GM12878 (cell line): Measurements from ENCODE around the gene RYK. TPM values are rescaled to one million over a fixed set of nuclear protein-coding genes. Genes with fewer than 3 reads are reported as not detected.

Source experiments
- ATAC-seq: fragments of 200-7000 bp; cut with Tn5 transposase; 3 replicates; pipeline ENCODE4 v1.9.1; 2020; ENCODE audit warnings: mild to moderate bottlenecking, moderate library complexity
- BruUV-seq: library from RNA; stranded (reverse); fragments of 400-500 nt; replicated peaks from 2 replicates; lab custom pipeline; 2021; lab: Mats Ljungman, UMichigan
- CTCF ChIA-PET: fragments of 300-600 bp; sonication (Branson Sonifier 250); formaldehyde crosslinking; extraction: SDS; loops from one replicate; lab custom pipeline; 2021; ENCODE audit warnings: inconsistent platforms; lab: Yijun Ruan, JAX
- POLR2A ChIA-PET: fragments of 350-600 bp; formaldehyde crosslinking; extraction: SDS; loops from one replicate; lab custom pipeline; 2021; ENCODE audit warnings: inconsistent platforms; lab: Charles Lee
- RAD21 ChIA-PET: fragments of 300-600 bp; sonication (Branson Sonifier 250); formaldehyde crosslinking; loops from one replicate; lab custom pipeline; 2023; ENCODE audit warnings: antibody characterized with exemption; ENCODE audit not compliant: unreplicated experiment; lab: Charles Lee
- SMC1A ChIA-PET: fragments of 300-600 bp; sonication (Branson Sonifier 250); formaldehyde crosslinking; loops from one replicate; lab custom pipeline; 2023; ENCODE audit not compliant: unreplicated experiment, uncharacterized antibody; lab: Charles Lee
- DNase-seq: peaks from one replicate; pipeline ENCODE4 v3.0.0-alpha.2; 2011; ENCODE audit warnings: low read depth, low spot score
- FAIRE-seq: peaks from 3 replicates; lab custom pipeline; 2011; peaks lifted over from hg19 to GRCh38; lab: Jason Lieb, UNC
- H2AFZ ChIP-seq: 2 replicates; pipeline ENCODE4 v1.6.0; 2011; ENCODE audit warnings: low read depth, low read length, control low read depth; ENCODE audit not compliant: control insufficient read depth
- H3K27ac ChIP-seq: 2 replicates; pipeline ENCODE4 v1.5.1; 2011; ENCODE audit warnings: control low read depth; ENCODE audit not compliant: control insufficient read depth, insufficient read depth
- H3K27me3 ChIP-seq, 2 experiments: replicated peaks in 1 of 2; 2 replicates each; pipeline versions ENCODE4 v1.6.0 to v1.6.1; 2011; ENCODE audit warnings: low read length in 1 of 2; ENCODE audit not compliant: control insufficient read depth in 2 of 2, insufficient read depth in 2 of 2
- H3K36me3 ChIP-seq, 2 experiments: 2 replicates each; pipeline ENCODE4 v1.5.1; 2011; ENCODE audit warnings: low read length in 1 of 2; ENCODE audit not compliant: control insufficient read depth in 2 of 2, insufficient read depth in 2 of 2
- H3K4me1 ChIP-seq: 2 replicates; pipeline ENCODE4 v1.6.1; 2011; ENCODE audit warnings: mild to moderate bottlenecking, low read length, moderate library complexity, mixed read lengths; ENCODE audit not compliant: control insufficient read depth, insufficient read depth
- H3K4me2 ChIP-seq: 2 replicates; pipeline ENCODE4 v1.6.0; 2011; ENCODE audit warnings: control low read depth; ENCODE audit not compliant: control insufficient read depth, insufficient read depth
- H3K4me3 ChIP-seq: fragments of 200-600 bp; sonication (generic); 2 replicates; pipeline ENCODE4 v1.5.1; 2016
- H3K79me2 ChIP-seq: 2 replicates; pipeline ENCODE4 v1.6.0; 2011; ENCODE audit warnings: low read length; ENCODE audit not compliant: control insufficient read depth, insufficient read depth
- H3K9ac ChIP-seq: 2 replicates; pipeline ENCODE4 v1.8.0; 2011; ENCODE audit warnings: low read length, control low read depth, mixed read lengths; ENCODE audit not compliant: control insufficient read depth, insufficient read depth
- H3K9me3 ChIP-seq: replicated peaks from 3 replicates; pipeline ENCODE4 v1.5.1; 2011; ENCODE audit warnings: mild to moderate bottlenecking, low read length; ENCODE audit not compliant: control insufficient read depth, insufficient read depth
- H4K20me1 ChIP-seq: 2 replicates; pipeline ENCODE4 v1.6.0; 2011; ENCODE audit not compliant: control insufficient read depth, insufficient read depth
- ATF7 ChIP-seq: fragments of 450-650 bp; IDR thresholded peaks from 2 replicates; pipeline ENCODE4 v1.6.1; 2016; ENCODE audit warnings: low read depth, mild to moderate bottlenecking
- NFIC ChIP-seq: IDR thresholded peaks from 2 replicates; pipeline ENCODE4 v1.6.1; 2012; ENCODE audit warnings: low read depth, mild to moderate bottlenecking, inconsistent platforms, low read length, moderate library complexity
- SIX5 ChIP-seq: IDR thresholded peaks from 2 replicates; pipeline ENCODE4 v1.6.1; 2011; ENCODE audit warnings: mild to moderate bottlenecking, low read depth, low read length, moderate library complexity; ENCODE audit not compliant: severe bottlenecking
- SMAD5 ChIP-seq: IDR thresholded peaks from 2 replicates; pipeline ENCODE4 v1.6.1; 2016; ENCODE audit warnings: antibody characterized with exemption, low read depth
- WRNIP1 ChIP-seq: IDR thresholded peaks from 2 replicates; pipeline ENCODE4 v1.6.1; 2011; ENCODE audit warnings: low read depth, low read length, improper control_type of control experiment, borderline replicate concordance
- ZNF592 ChIP-seq: fragments of 450-650 bp; IDR thresholded peaks from 2 replicates; pipeline ENCODE4 v1.6.1; 2017; ENCODE audit warnings: mild to moderate bottlenecking, moderate library complexity
- WGBS: methylation state at CpG from one replicate; pipeline ENCODE4 v1.1.6; 2016; ENCODE audit warnings: low lambda C conversion rate; ENCODE audit not compliant: insufficient replicate concordance, insufficient coverage; ENCODE audit errors: missing lambda C conversion rate; 5-methylcytosine and 5-hydroxymethylcytosine counted together
- in situ Hi-C: fragments of 300-500 bp; cut with MboI; formaldehyde crosslinking; loops from 9 replicates; pipeline ENCODE4 v1.14.3; 2018; ENCODE audit warnings: mixed read lengths
- intact Hi-C: fragments of 100-400 bp; cut with micrococcal nuclease; formaldehyde crosslinking; loops from one replicate; pipeline ENCODE4 v1.14.2; 2022; ENCODE audit not compliant: unreplicated experiment
- polyA plus RNA-seq, 11 experiments: library from polyadenylated mRNA; depleted of rRNA in 4 of 11; unstranded in 6 of 11; stranded (reverse) in 5 of 11; fragments of >200 nt; fragmentation: Nextera tagmentation in 4 of 11; fragmentation: Illumina TruSeq in 1 of 11; extraction: Ambion mirVana in 4 of 11; extraction: Trizol in 1 of 11; gene quantifications; 1 replicate in 1 of 11; 2 replicates in 10 of 11; pipeline versions ENCODE4 v1.2.1 to v1.2.3, GENCODE V29; 2011 to 2016; ENCODE audit warnings: inconsistent platforms in 2 of 11, missing spikeins in 2 of 11, low read depth in 1 of 11
- total RNA-seq, 4 experiments: library from RNA; depleted of rRNA in 3 of 4; stranded (reverse); fragments of >200 nt in 3 of 4; fragmentation: Illumina TruSeq in 1 of 4; extraction: Trizol in 1 of 4; gene quantifications; 2 replicates each; pipeline versions ENCODE4 v1.2.1 to v1.2.3, GENCODE V29; 2013 to 2021
- TF ChIP-seq, protein P1 (sequence below): IDR thresholded peaks from 2 replicates; pipeline ENCODE4 v1.6.1; 2012; ENCODE audit warnings: mild to moderate bottlenecking, low read depth, low read length

Gene RYK
- total and polyA plus RNA-seq, 10 of the 15 experiments (the other 5 are each of a cell fraction or from before 2014, with no cell fraction given): 2.0 to 25.1 (median 11.1) TPM

- no peak overlapping the region for H3K4me2 ChIP-seq
- no peak for FAIRE-seq
- no peaks in the 10 kb centered on the region; the same call in 1 of the 2 replicates for H4K20me1 ChIP-seq
- H3K4me3 ChIP-seq: no peak overlapping the region
- H3K4me1 ChIP-seq: no peaks in the 10 kb centered on the region
- H3K9ac ChIP-seq: no peak overlapping the region
- in situ Hi-C loops: no loop called here
- H3K9me3 ChIP-seq: no peaks in the 10 kb centered on the region
- H3K27ac ChIP-seq: no peak overlapping the region
- TF ChIP-seq SIX5 (no peak), ZNF592 (no peak), NFIC (no peak), WRNIP1 (no peak), SMAD5 (no peak), ATF7 (no peak)
- TF ChIP-seq, protein P1, sequence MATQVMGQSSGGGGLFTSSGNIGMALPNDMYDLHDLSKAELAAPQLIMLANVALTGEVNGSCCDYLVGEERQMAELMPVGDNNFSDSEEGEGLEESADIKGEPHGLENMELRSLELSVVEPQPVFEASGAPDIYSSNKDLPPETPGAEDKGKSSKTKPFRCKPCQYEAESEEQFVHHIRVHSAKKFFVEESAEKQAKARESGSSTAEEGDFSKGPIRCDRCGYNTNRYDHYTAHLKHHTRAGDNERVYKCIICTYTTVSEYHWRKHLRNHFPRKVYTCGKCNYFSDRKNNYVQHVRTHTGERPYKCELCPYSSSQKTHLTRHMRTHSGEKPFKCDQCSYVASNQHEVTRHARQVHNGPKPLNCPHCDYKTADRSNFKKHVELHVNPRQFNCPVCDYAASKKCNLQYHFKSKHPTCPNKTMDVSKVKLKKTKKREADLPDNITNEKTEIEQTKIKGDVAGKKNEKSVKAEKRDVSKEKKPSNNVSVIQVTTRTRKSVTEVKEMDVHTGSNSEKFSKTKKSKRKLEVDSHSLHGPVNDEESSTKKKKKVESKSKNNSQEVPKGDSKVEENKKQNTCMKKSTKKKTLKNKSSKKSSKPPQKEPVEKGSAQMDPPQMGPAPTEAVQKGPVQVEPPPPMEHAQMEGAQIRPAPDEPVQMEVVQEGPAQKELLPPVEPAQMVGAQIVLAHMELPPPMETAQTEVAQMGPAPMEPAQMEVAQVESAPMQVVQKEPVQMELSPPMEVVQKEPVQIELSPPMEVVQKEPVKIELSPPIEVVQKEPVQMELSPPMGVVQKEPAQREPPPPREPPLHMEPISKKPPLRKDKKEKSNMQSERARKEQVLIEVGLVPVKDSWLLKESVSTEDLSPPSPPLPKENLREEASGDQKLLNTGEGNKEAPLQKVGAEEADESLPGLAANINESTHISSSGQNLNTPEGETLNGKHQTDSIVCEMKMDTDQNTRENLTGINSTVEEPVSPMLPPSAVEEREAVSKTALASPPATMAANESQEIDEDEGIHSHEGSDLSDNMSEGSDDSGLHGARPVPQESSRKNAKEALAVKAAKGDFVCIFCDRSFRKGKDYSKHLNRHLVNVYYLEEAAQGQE: no peak
- TF ChIP-seq, all 136 proteins: peak for 0
- ChIA-PET SMC1A (no interaction called here), RAD21 (interaction anchor here (0.7 kb wide), 1 partner anchor 305 kb away, joined by 3 read pairs; no protein-coding TSS in a partner anchor), CTCF (interaction anchor here (1.1 to 5.4 kb wide), 2 partner anchors 8 to 16 kb away, joined by 3 to 42 read pairs; no protein-coding TSS in a partner anchor), POLR2A (no interaction called here)
- Histone ChIP-seq H3K36me3 (no peaks in the 10 kb centered on the region), H3K27me3 (no peaks in the 10 kb centered on the region), H2AFZ (no peak overlapping the region), H3K79me2 (peaks cover 1% of the 10 kb centered on the region; the same call in 1 of the 2 replicates)
- no TSS peak for BruUV-seq
- no peak for ATAC-seq
- WGBS: 83% methylated on average over 8 of the region's 8 CpGs
- no peak for DNase-seq
- intact Hi-C loops: loop anchor here (10.0 kb wide), 1 partner anchor 414 kb away; no protein-coding TSS in a partner anchor
Measured at GRCh38 chr3:134229038-134229437, 21.6 kb downstream of the RYK start.
